OCI-LY7 (cell line): ENCODE results near the gene GDPD3. TPM values are rescaled to one million over a fixed set of nuclear protein-coding genes. Genes with fewer than 3 reads are reported as not detected.

Source experiments
- BruUV-seq: library from RNA; stranded (reverse); fragments of 400-500 nt; replicated peaks from 2 replicates; lab custom pipeline; 2021; lab: Mats Ljungman, UMichigan
- CTCF ChIA-PET: fragments of 300-600 bp; sonication (Branson Sonifier 250); formaldehyde crosslinking; loops from one replicate; lab custom pipeline; 2022; ENCODE audit warnings: antibody characterized with exemption; ENCODE audit not compliant: unreplicated experiment; lab: Charles Lee
- POLR2A ChIA-PET: fragments of 300-600 bp; sonication (Branson Sonifier 250); formaldehyde crosslinking; loops from one replicate; lab custom pipeline; 2022; ENCODE audit warnings: antibody characterized with exemption; lab: Charles Lee
- DNase-seq: peaks from one replicate; pipeline ENCODE4 v3.0.0-alpha.2; 2015; ENCODE audit warnings: low spot score
- H2AFZ ChIP-seq: fragments of 200-600 bp; sonication (generic), shearing (Covaris generic); 2 replicates; pipeline ENCODE4 v1.6.1; 2014; ENCODE audit warnings: mild to moderate bottlenecking, antibody characterized with exemption, low read length, moderate library complexity
- H3K27ac ChIP-seq: fragments of 200-600 bp; sonication (generic); 2 replicates; pipeline ENCODE4 v1.5.1; 2014; ENCODE audit warnings: mixed run types, low read depth, mild to moderate bottlenecking, moderate library complexity, low read length, inconsistent platforms; ENCODE audit not compliant: poor library complexity, severe bottlenecking
- H3K36me3 ChIP-seq: fragments of 200-600 bp; sonication (generic); 2 replicates; pipeline ENCODE4 v1.6.1; 2014; ENCODE audit warnings: mild to moderate bottlenecking, antibody characterized with exemption, low read length, moderate library complexity, mixed read lengths; ENCODE audit not compliant: insufficient read depth
- H3K4me1 ChIP-seq: fragments of 200-600 bp; sonication (generic); 2 replicates; pipeline ENCODE4 v1.5.1; 2014; ENCODE audit warnings: mild to moderate bottlenecking, low read length; ENCODE audit not compliant: insufficient read depth, poor library complexity, severe bottlenecking
- H3K4me2 ChIP-seq: fragments of 200-600 bp; sonication (generic); 2 replicates; pipeline ENCODE4 v1.6.1; 2014; ENCODE audit warnings: mild to moderate bottlenecking, low read length
- H3K4me3 ChIP-seq: fragments of 200-600 bp; sonication (generic); 2 replicates; pipeline ENCODE4 v1.5.1; 2014; ENCODE audit warnings: mild to moderate bottlenecking, low read depth, low read length; ENCODE audit not compliant: poor library complexity, severe bottlenecking
- H3K79me2 ChIP-seq: fragments of 200-600 bp; sonication (generic); 2 replicates; pipeline ENCODE4 v1.6.1; 2016; ENCODE audit warnings: low read depth, mild to moderate bottlenecking, low read length, moderate library complexity, mixed read lengths; ENCODE audit not compliant: insufficient read depth
- H3K9me2 ChIP-seq: fragments of 200-600 bp; sonication (generic); 2 replicates; pipeline ENCODE4 v1.6.1; 2016; ENCODE audit warnings: mild to moderate bottlenecking, low read length, mixed read lengths; ENCODE audit not compliant: insufficient read depth
- H3K9me3 ChIP-seq: fragments of 200-600 bp; sonication (generic); 2 replicates; pipeline ENCODE4 v1.6.1; 2014; ENCODE audit warnings: mild to moderate bottlenecking, mixed run types, low read length, mixed read lengths
- H4K20me1 ChIP-seq: fragments of 200-600 bp; sonication (generic); 2 replicates; pipeline ENCODE4 v1.6.1; 2014; ENCODE audit warnings: mild to moderate bottlenecking, antibody characterized with exemption, low read length, moderate library complexity, mixed read lengths; ENCODE audit not compliant: insufficient read depth
- EZH2phosphoT487 ChIP-seq: fragments of 200-600 bp; sonication (generic); IDR thresholded peaks from 2 replicates; pipeline ENCODE4 v1.6.1; 2018; ENCODE audit warnings: low read depth, borderline replicate concordance, mild to moderate bottlenecking, mixed run types, antibody characterized with exemption, low read length, moderate library complexity, mixed read lengths
- intact Hi-C: fragments of 100-400 bp; cut with micrococcal nuclease; formaldehyde crosslinking; loops from one replicate; pipeline ENCODE4 v1.10.0; 2022; ENCODE audit not compliant: unreplicated experiment
- total RNA-seq, 2 experiments: library from RNA; depleted of rRNA in 1 of 2; stranded (reverse); fragments of >200 nt in 1 of 2; shearing (Covaris generic) in 1 of 2; gene quantifications; 2 replicates each; pipeline ENCODE4 v1.2.3, GENCODE V29; 2014 to 2022
- TF ChIP-seq, protein P1 (sequence below): fragments of 200-600 bp; sonication (generic); conservative IDR thresholded peaks from 2 replicates; pipeline ENCODE4 v1.5.1; 2014; ENCODE audit warnings: mild to moderate bottlenecking, antibody characterized with exemption, low read length, moderate library complexity, mixed read lengths

Gene GDPD3
- total RNA-seq, 2 experiments from 2014 or later, result 2.0 to 5.2 TPM

DNA sequence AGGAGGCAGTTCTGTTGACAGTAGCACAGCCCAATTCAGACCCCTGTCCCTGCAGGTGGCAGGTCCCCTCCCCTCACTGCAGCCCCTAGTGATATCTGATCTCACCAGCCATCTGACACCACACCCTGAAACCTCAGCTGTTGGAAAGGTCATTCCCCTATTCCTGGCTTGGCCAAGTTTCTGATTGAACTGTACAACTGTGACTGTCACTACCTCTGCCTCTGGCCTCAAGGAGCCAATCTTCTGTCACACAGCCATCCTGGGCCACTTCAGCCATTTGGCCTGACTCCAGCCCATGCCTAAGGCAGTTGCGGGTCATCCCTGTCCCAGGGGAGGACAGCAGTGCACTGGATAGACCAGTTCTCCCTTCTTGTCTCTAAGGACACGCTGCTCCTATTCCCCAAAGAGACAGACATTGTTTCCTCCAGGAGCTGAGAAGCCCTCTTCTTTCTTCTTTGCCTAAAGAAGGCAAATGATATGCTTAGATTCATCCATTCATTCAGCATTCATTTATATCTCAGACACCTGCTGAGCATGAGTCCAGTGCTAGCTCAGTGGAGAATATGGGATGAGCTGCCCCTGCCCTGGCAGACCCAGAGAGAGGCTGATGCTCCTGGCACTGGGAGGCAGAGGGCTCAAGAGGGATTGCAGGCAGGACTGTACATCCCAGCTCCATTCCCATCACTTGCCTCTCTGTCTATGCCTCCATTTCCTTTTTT lies 52.3 kb downstream of the GDPD3 start:
- intact Hi-C loops, result loop anchor here (10.0 kb wide), 1 partner anchor 294 kb away; the partner anchor contains the start of gene CD2BP2
- Histone ChIP-seq H3K4me1 (peaks cover 10% of the 10 kb centered on the region), H3K9me3 (no peaks in the 10 kb centered on the region), H3K27ac (no peak overlapping the region), H4K20me1 (peaks cover 3% of the 10 kb centered on the region; the same call in 1 of the 2 replicates), H3K36me3 (peaks cover 4% of the 10 kb centered on the region), H3K4me2 (no peak overlapping the region), H2AFZ (no peak overlapping the region), H3K4me3 (no peak overlapping the region), H3K9me2 (no peaks in the 10 kb centered on the region), H3K79me2 (peaks cover 11% of the 10 kb centered on the region)
- no peak for TF ChIP-seq EZH2phosphoT487
- TF ChIP-seq, protein P1, sequence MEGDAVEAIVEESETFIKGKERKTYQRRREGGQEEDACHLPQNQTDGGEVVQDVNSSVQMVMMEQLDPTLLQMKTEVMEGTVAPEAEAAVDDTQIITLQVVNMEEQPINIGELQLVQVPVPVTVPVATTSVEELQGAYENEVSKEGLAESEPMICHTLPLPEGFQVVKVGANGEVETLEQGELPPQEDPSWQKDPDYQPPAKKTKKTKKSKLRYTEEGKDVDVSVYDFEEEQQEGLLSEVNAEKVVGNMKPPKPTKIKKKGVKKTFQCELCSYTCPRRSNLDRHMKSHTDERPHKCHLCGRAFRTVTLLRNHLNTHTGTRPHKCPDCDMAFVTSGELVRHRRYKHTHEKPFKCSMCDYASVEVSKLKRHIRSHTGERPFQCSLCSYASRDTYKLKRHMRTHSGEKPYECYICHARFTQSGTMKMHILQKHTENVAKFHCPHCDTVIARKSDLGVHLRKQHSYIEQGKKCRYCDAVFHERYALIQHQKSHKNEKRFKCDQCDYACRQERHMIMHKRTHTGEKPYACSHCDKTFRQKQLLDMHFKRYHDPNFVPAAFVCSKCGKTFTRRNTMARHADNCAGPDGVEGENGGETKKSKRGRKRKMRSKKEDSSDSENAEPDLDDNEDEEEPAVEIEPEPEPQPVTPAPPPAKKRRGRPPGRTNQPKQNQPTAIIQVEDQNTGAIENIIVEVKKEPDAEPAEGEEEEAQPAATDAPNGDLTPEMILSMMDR, result no peak
- CTCF ChIA-PET, result no interaction called here
- DNase-seq, result no peak
- POLR2A ChIA-PET, result interaction anchor here (0.7 to 1.1 kb wide), 2 partner anchors 9 to 163 kb away, joined by 3 to 6 read pairs; no protein-coding TSS in a partner anchor
- no TSS peak for BruUV-seq

- Histone ChIP-seq H3K9me3 (no peaks in the 10 kb centered on the region), H3K36me3 (no peaks in the 10 kb centered on the region), H3K27ac (no peak overlapping the region), H2AFZ (no peak overlapping the region), H3K4me2 (no peak overlapping the region), H3K4me1 (peaks cover 11% of the 10 kb centered on the region), H3K79me2 (peaks cover 7% of the 10 kb centered on the region; the same call in 1 of the 2 replicates), H3K4me3 (no peak overlapping the region), H4K20me1 (no peaks in the 10 kb centered on the region), H3K9me2 (no peaks in the 10 kb centered on the region)
- ChIA-PET POLR2A (no interaction called here), CTCF (no interaction called here)
- DNase-seq, result no peak
- TF ChIP-seq EZH2phosphoT487, result no peak
- TF ChIP-seq, protein P1, result no peak
- no TSS peak for BruUV-seq
- intact Hi-C loops, result loop anchor here (10.0 kb wide), 1 partner anchor 294 kb away; the partner anchor contains the start of gene CD2BP2
These were observed 53.0 kb downstream of the GDPD3 start for GRCh38 chr16:30060346-30060745.
